Suppressor macrophage (primary cell): ENCODE data around the gene ATP2B2.

Experiments used
- DNase-seq, 4 experiments: peaks; one replicate each; pipeline ENCODE4 v3.0.0-alpha.2; 2020 to 2022

ATP2B2 gene

GRCh38 chr3:10469441-10470119 is 35.8 kb downstream of the ATP2B2 start:
- no peak for DNase-seq

- DNase-seq: no peak
These were observed 36.6 kb downstream of the ATP2B2 start for GRCh38 chr3:10468613-10469354.

- DNase-seq: no peak
These were observed 37.3 kb downstream of the ATP2B2 start for GRCh38 chr3:10467904-10468612.

GRCh38 chr3:10467204-10467603 is 38.2 kb downstream of the ATP2B2 start:
- DNase-seq: no peak

- DNase-seq: no peak
These were observed 39.2 kb downstream of the ATP2B2 start for GRCh38 chr3:10466186-10466585.

- DNase-seq: peak; percentile 23 to 49 (median 45)
These were observed 40.2 kb downstream of the ATP2B2 start for GRCh38 chr3:10465161-10465560.

- no peak for DNase-seq
These were observed 41.6 kb downstream of the ATP2B2 start for GRCh38 chr3:10463533-10464434.

- no peak for DNase-seq
These were observed 42.5 kb downstream of the ATP2B2 start for GRCh38 chr3:10462641-10463532.

GRCh38 chr3:10460951-10461545 is 44.3 kb downstream of the ATP2B2 start:
- peak in 1 of 4 experiments; percentile 26 for DNase-seq

- DNase-seq: peak; percentile 33 to 62 (median 48)
These were observed 45.2 kb downstream of the ATP2B2 start for GRCh38 chr3:10459954-10460754.

GRCh38 chr3:10457560-10457959 is 47.8 kb downstream of the ATP2B2 start:
- DNase-seq: no peak

GRCh38 chr3:10456981-10457380 is 48.4 kb downstream of the ATP2B2 start:
- DNase-seq: no peak

- no peak for DNase-seq
These were observed 49.9 kb downstream of the ATP2B2 start for GRCh38 chr3:10455545-10455914.

- peak; percentile 43 to 73 (median 52) for DNase-seq
These were observed 50.4 kb downstream of the ATP2B2 start for GRCh38 chr3:10454907-10455544.

GRCh38 chr3:10453431-10454163 is 51.8 kb downstream of the ATP2B2 start:
- DNase-seq: no peak

- no peak for DNase-seq
These were observed 54.6 kb downstream of the ATP2B2 start for GRCh38 chr3:10450494-10451440.

GRCh38 chr3:10449436-10449835 is 56.0 kb downstream of the ATP2B2 start:
- no peak for DNase-seq

GRCh38 chr3:10448544-10448943 is 56.8 kb downstream of the ATP2B2 start:
- DNase-seq: no peak
